HepG2 (cell line): Measurements from ENCODE around the gene ST6GAL2. TPM values are rescaled to one million over a fixed set of nuclear protein-coding genes. Genes with fewer than 3 reads are reported as not detected.

ENCODE experiments used
- ATAC-seq: fragments of 200-7000 bp; cut with Tn5 transposase; 3 replicates; pipeline ENCODE4 v1.9.1; 2020; ENCODE audit warnings: mild to moderate bottlenecking, moderate library complexity
- BruUV-seq: library from RNA; stranded (reverse); fragments of 400-500 nt; replicated peaks from 2 replicates; lab custom pipeline; 2021; lab: Mats Ljungman, UMichigan
- CTCF ChIA-PET: fragments of 300-600 bp; formaldehyde crosslinking; extraction: SDS; loops from one replicate; lab custom pipeline; 2021; ENCODE audit warnings: low total read pairs, inconsistent platforms, low intra/inter-chr PET ratio; lab: Yijun Ruan, JAX
- POLR2A ChIA-PET: fragments of 350-600 bp; sonication (Branson Sonifier 250); formaldehyde crosslinking; loops from one replicate; lab custom pipeline; 2020; ENCODE audit warnings: antibody characterized with exemption, inconsistent platforms; lab: Yijun Ruan, JAX
- DNase-seq: peaks from one replicate; pipeline ENCODE4 v3.0.0-alpha.2; 2015; ENCODE audit warnings: low spot score
- FAIRE-seq: peaks from 3 replicates; lab custom pipeline; 2011; peaks lifted over from hg19 to GRCh38; lab: Jason Lieb, UNC
- H2AFZ ChIP-seq: one replicate; pipeline ENCODE4 v1.6.1; 2011; ENCODE audit warnings: low read length, inconsistent platforms
- H3K27ac ChIP-seq: fragments of 300-600 bp; 3 replicates; pipeline ENCODE4 v1.8.0; 2011; ENCODE audit warnings: mixed run types, mild to moderate bottlenecking, mixed read lengths, low read length, inconsistent platforms; ENCODE audit not compliant: insufficient read depth; ENCODE audit errors: extremely low read length
- H3K27me3 ChIP-seq, 2 experiments: fragments of 200-600 bp in 1 of 2; 2 replicates in 1 of 2; 3 replicates in 1 of 2; pipeline versions ENCODE4 v1.6.0 to v1.8.0; 2011; ENCODE audit warnings: low read length in 2 of 2, mild to moderate bottlenecking in 2 of 2, moderate library complexity in 2 of 2, inconsistent platforms in 1 of 2; ENCODE audit not compliant: insufficient read depth in 2 of 2, control insufficient read depth in 1 of 2
- H3K36me3 ChIP-seq, 2 experiments: fragments of 200-600 bp in 1 of 2; replicated peaks in 1 of 2; 2 replicates in 1 of 2; 3 replicates in 1 of 2; pipeline versions ENCODE4 v1.5.1 to v1.8.0; 2011; ENCODE audit warnings: low read length in 2 of 2, inconsistent platforms in 1 of 2; ENCODE audit not compliant: insufficient read depth in 2 of 2, control insufficient read depth in 1 of 2
- H3K4me1 ChIP-seq: 2 replicates; pipeline ENCODE4 v1.5.1; 2012; ENCODE audit warnings: low read length, inconsistent platforms; ENCODE audit not compliant: insufficient read depth
- H3K4me2 ChIP-seq: 2 replicates; pipeline ENCODE4 v1.6.0; 2011; ENCODE audit warnings: low read depth, low read length, inconsistent platforms
- H3K4me3 ChIP-seq, 3 experiments: fragments of 200-600 bp in 1 of 3; sonication (generic), shearing (Covaris generic) in 1 of 3; replicated peaks in 1 of 3; 2 replicates each; pipeline ENCODE4 v1.5.1; 2011 to 2016; ENCODE audit warnings: low read length in 3 of 3, inconsistent platforms in 2 of 3, low read depth in 2 of 3, mild to moderate bottlenecking in 2 of 3, control low read depth in 1 of 3, mixed read lengths in 1 of 3; ENCODE audit not compliant: insufficient read depth in 1 of 3
- H3K79me2 ChIP-seq: one replicate; pipeline ENCODE4 v1.6.1; 2011; ENCODE audit warnings: low read length, inconsistent platforms; ENCODE audit not compliant: insufficient read depth
- H3K9ac ChIP-seq: 2 replicates; pipeline ENCODE4 v1.6.0; 2011; ENCODE audit warnings: mild to moderate bottlenecking, low read depth, low read length, inconsistent platforms; ENCODE audit not compliant: insufficient read depth
- H3K9me3 ChIP-seq: 2 replicates; pipeline ENCODE4 v1.5.1; 2012; ENCODE audit warnings: mild to moderate bottlenecking, low read length
- H4K20me1 ChIP-seq: 2 replicates; pipeline ENCODE4 v1.6.0; 2011; ENCODE audit warnings: inconsistent platforms, mild to moderate bottlenecking, low read length, moderate library complexity; ENCODE audit not compliant: insufficient read depth
- ELF4 ChIP-seq: sonication (generic); formaldehyde crosslinking; IDR thresholded peaks from 2 replicates; pipeline ENCODE4 v1.5.0; 2020; ENCODE audit warnings: missing genetic modification reagents, mild to moderate bottlenecking, moderate library complexity, borderline replicate concordance
- HNRNPH1 ChIP-seq: fragments of 200-400 bp; formaldehyde crosslinking; optimal IDR thresholded peaks from 2 replicates; pipeline ENCODE3; 2017; ENCODE audit warnings: mild to moderate bottlenecking, low read depth, low read length
- HNRNPLL ChIP-seq: fragments of 200-400 bp; formaldehyde crosslinking; IDR thresholded peaks from 2 replicates; pipeline ENCODE4 v1.6.1; 2017; ENCODE audit warnings: mild to moderate bottlenecking, low read depth, low read length; ENCODE audit not compliant: poor library complexity, severe bottlenecking
- JUN ChIP-seq: sonication (generic); formaldehyde crosslinking; IDR thresholded peaks from 2 replicates; pipeline ENCODE4 v1.4.0; 2020; ENCODE audit warnings: mild to moderate bottlenecking, missing genetic modification reagents
- MAFF ChIP-seq: IDR thresholded peaks from 2 replicates; pipeline ENCODE4 v1.6.1; 2011; ENCODE audit warnings: low read depth, low read length, improper control_type of control experiment
- MAFK ChIP-seq, 2 experiments: IDR thresholded peaks in 1 of 2; conservative IDR thresholded peaks in 1 of 2; 2 replicates each; pipeline ENCODE4 v1.6.1; 2011; ENCODE audit warnings: improper control_type of control experiment in 2 of 2, low read length in 2 of 2
- ONECUT2 ChIP-seq: sonication (generic); formaldehyde crosslinking; IDR thresholded peaks from 2 replicates; pipeline ENCODE4 v1.4.0; 2020; ENCODE audit warnings: missing genetic modification reagents
- SIN3B ChIP-seq: fragments of 150-350 bp; IDR thresholded peaks from 2 replicates; pipeline ENCODE4 v1.6.1; 2014; ENCODE audit warnings: low read length
- ZMAT3 ChIP-seq: sonication (generic); formaldehyde crosslinking; conservative IDR thresholded peaks from 2 replicates; pipeline ENCODE4 v1.7.0; 2021; ENCODE audit warnings: missing genetic modification reagents
- ZNF205 ChIP-seq: IDR thresholded peaks from 2 replicates; pipeline ENCODE4 v1.6.1; 2018; ENCODE audit warnings: missing biosample characterization, missing genetic modification reagents
- ZNF354B ChIP-seq: sonication (generic); formaldehyde crosslinking; IDR thresholded peaks from 2 replicates; pipeline ENCODE4 v1.8.0; 2022; ENCODE audit warnings: mild to moderate bottlenecking, missing genetic modification reagents
- WGBS: methylation state at CpG from one replicate; pipeline ENCODE4 v1.1.6; 2017; ENCODE audit warnings: low lambda C conversion rate; 5-methylcytosine and 5-hydroxymethylcytosine counted together
- in situ Hi-C: cut with HindIII; loops from 2 replicates; pipeline ENCODE4 v1.10.0; 2017; ENCODE audit warnings: low pct_unique_long_range_greater_than_20kb; ENCODE audit not compliant: extremely low pct_ligation_motif_present
- intact Hi-C: fragments of 100-400 bp; cut with micrococcal nuclease; formaldehyde crosslinking; loops from one replicate; pipeline ENCODE4 v1.10.0; 2022; ENCODE audit not compliant: unreplicated experiment
- polyA plus RNA-seq, 8 experiments: library from polyadenylated mRNA; depleted of rRNA in 3 of 8; stranded (reverse) in 7 of 8; unstranded in 1 of 8; fragments of >200 nt; fragmentation: Illumina TruSeq in 4 of 8; extraction: Trizol in 4 of 8; gene quantifications; 2 replicates each; pipeline versions ENCODE4 v1.2.1 to v1.2.3, GENCODE V29; 2011 to 2016; ENCODE audit warnings: low read depth in 4 of 8, missing spikeins in 1 of 8, mixed read lengths in 1 of 8; ENCODE audit not compliant: insufficient read depth in 1 of 8
- total RNA-seq, 5 experiments: library from RNA; depleted of rRNA; stranded (reverse); fragments of >200 nt; fragmentation: Illumina TruSeq; extraction: Trizol; gene quantifications; 2 replicates each; pipeline ENCODE4 v1.2.3, GENCODE V29; 2016; ENCODE audit warnings: low read depth in 1 of 5
- TF ChIP-seq, protein P1 (sequence below): sonication (generic); formaldehyde crosslinking; conservative IDR thresholded peaks from 2 replicates; pipeline ENCODE4 v1.4.0; 2020; ENCODE audit warnings: missing genetic modification reagents
- TF ChIP-seq, protein P2 (sequence below): sonication (generic); formaldehyde crosslinking; IDR thresholded peaks from 2 replicates; pipeline ENCODE4 v1.4.0; 2020; ENCODE audit warnings: missing genetic modification reagents
- TF ChIP-seq, protein P3 (sequence below): sonication (generic); formaldehyde crosslinking; IDR thresholded peaks from 2 replicates; pipeline ENCODE4 v1.4.0; 2020; ENCODE audit warnings: mild to moderate bottlenecking, missing genetic modification reagents

Gene ST6GAL2
- total and polyA plus RNA-seq, 2 of the 13 experiments (the other 11 are each of a cell fraction or from before 2014, with no cell fraction given) = not detected

DNA sequence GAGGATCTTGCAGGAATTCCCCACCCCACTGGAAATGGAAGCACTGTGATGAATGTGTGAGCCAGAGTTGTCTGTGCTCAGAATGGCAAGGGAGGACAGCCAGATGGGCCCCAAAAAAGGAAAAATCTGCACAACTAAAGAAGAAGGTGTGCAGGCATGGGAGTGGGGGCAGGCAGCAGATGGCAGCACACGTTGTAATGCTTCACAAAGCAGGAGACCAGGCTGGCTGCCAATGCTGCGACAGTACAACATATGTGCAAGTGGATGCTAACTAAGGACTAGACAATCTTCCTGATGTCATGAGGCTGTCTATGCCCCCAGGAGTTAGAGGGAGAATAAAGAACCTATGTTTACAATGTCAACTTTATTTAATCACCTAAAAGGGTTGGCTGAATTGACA is 27.2 kb downstream of the ST6GAL2 start (continued):
- TF ChIP-seq ONECUT2 (CRISPR knock-in tag) (no peak), ELF4 (CRISPR knock-in tag) (no peak)

DNA sequence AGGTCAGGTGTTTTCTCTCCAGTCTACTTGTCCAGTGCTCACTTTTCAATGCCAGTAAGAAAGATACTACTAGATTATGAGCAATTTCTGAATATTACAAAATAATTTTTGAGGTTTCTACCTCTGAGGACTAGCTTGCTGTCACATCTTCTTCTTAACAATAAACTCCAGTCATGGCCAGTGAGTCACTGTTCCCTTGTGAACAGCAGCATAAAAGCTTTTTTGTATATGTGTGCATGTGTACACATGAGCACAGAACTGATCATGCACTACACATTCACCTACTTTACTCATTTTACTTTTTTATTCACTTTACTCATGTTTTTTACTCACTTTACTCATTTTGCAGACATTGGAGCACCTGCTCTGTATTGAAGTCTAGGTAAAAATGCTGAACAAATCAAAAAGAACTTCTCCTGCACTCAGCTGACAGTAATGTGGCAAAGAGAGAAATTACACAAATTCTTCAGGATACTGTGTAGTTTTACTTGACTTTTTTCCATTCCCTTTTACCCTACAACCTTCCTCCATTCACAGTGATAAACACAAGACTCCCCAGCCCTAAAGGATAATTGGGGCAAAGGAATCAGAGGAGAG is 28.0 kb downstream of the ST6GAL2 start:
- Histone ChIP-seq H3K9ac (no peak overlapping the region), H3K27ac (no peak overlapping the region), H2AFZ (no peak overlapping the region), H3K27me3 (no peaks in the 10 kb centered on the region), H3K36me3 (no peaks in the 10 kb centered on the region), H3K79me2 (no peaks in the 10 kb centered on the region), H3K9me3 (peaks cover 18% of the 10 kb centered on the region), H3K4me2 (no peak overlapping the region), H3K4me3 (no peak overlapping the region), H4K20me1 (no peaks in the 10 kb centered on the region), H3K4me1 (no peaks in the 10 kb centered on the region)
- ATAC-seq (no peak), FAIRE-seq (no peak), DNase-seq (no peak)
- BruUV-seq = no TSS peak
- in situ Hi-C loops (no loop called here), intact Hi-C loops (no loop called here)
- POLR2A ChIA-PET = no interaction called here
- TF ChIP-seq MAFK (conservative IDR thresholded peaks at IDR 0.05 in 1 of 2, IDR thresholded peaks at IDR 0.05 in 1 of 2; ENCODE audit: low read length in 2 of 2) (peak; percentile 70 to 85), ZNF205 (CRISPR knock-in tag) (no peak), MAFF (peak; percentile 64), HNRNPH1 (no peak)
- CTCF ChIA-PET = no interaction called here

DNA sequence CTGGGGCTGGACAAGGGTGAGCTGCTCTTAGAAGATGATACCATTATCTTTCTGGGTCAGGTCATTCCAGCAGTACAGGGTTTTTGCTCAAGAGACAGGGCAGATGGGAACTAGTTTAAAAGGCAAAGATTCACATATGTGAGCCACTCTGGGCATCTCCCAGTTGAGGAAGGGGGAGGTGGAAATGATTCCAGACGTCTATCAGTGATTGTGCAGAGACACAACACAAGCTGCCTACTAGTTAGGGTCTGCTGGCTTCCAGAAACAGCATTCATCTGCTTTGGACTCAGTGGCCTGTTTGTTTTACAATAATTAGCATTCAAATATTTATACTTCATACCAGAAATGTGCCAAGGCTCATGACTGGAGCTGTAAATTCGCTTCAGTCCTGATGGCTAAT is 32.3 kb downstream of the ST6GAL2 start:
- FAIRE-seq (no peak), DNase-seq (no peak), ATAC-seq (no peak)
- no peaks in the 10 kb centered on the region for H3K36me3 ChIP-seq
- no peak overlapping the region for H3K4me3 ChIP-seq
- H3K27ac ChIP-seq = no peak overlapping the region
- in situ Hi-C loops (no loop called here), intact Hi-C loops (no loop called here)
- WGBS = 2% methylated on average over 2 of the region's 2 CpGs
- H3K9ac ChIP-seq = no peak overlapping the region
- ChIA-PET POLR2A (no interaction called here), CTCF (no interaction called here)
- H3K9me3 ChIP-seq = peaks cover 5% of the 10 kb centered on the region
- no TSS peak for BruUV-seq
- H3K79me2 ChIP-seq = no peaks in the 10 kb centered on the region
- no peaks in the 10 kb centered on the region for H3K4me1 ChIP-seq
- no peak overlapping the region for H2AFZ ChIP-seq
- no peak overlapping the region for H3K4me2 ChIP-seq
- H4K20me1 ChIP-seq = no peaks in the 10 kb centered on the region
- no peaks in the 10 kb centered on the region; a peak in 1 of 5 replicates for H3K27me3 ChIP-seq
- no peak for TF ChIP-seq SIN3B
- no peak for TF ChIP-seq JUN (CRISPR knock-in tag)
- TF ChIP-seq ZMAT3 (CRISPR knock-in tag) = no peak
- TF ChIP-seq, protein P1, sequence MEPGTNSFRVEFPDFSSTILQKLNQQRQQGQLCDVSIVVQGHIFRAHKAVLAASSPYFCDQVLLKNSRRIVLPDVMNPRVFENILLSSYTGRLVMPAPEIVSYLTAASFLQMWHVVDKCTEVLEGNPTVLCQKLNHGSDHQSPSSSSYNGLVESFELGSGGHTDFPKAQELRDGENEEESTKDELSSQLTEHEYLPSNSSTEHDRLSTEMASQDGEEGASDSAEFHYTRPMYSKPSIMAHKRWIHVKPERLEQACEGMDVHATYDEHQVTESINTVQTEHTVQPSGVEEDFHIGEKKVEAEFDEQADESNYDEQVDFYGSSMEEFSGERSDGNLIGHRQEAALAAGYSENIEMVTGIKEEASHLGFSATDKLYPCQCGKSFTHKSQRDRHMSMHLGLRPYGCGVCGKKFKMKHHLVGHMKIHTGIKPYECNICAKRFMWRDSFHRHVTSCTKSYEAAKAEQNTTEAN = no peak
- TF ChIP-seq ZNF354B (CRISPR knock-in tag) = no peak
- TF ChIP-seq HNRNPLL = no peak
- TF ChIP-seq, protein P2, sequence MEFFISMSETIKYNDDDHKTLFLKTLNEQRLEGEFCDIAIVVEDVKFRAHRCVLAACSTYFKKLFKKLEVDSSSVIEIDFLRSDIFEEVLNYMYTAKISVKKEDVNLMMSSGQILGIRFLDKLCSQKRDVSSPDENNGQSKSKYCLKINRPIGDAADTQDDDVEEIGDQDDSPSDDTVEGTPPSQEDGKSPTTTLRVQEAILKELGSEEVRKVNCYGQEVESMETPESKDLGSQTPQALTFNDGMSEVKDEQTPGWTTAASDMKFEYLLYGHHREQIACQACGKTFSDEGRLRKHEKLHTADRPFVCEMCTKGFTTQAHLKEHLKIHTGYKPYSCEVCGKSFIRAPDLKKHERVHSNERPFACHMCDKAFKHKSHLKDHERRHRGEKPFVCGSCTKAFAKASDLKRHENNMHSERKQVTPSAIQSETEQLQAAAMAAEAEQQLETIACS (CRISPR knock-in tag) = no peak
- TF ChIP-seq, protein P3, sequence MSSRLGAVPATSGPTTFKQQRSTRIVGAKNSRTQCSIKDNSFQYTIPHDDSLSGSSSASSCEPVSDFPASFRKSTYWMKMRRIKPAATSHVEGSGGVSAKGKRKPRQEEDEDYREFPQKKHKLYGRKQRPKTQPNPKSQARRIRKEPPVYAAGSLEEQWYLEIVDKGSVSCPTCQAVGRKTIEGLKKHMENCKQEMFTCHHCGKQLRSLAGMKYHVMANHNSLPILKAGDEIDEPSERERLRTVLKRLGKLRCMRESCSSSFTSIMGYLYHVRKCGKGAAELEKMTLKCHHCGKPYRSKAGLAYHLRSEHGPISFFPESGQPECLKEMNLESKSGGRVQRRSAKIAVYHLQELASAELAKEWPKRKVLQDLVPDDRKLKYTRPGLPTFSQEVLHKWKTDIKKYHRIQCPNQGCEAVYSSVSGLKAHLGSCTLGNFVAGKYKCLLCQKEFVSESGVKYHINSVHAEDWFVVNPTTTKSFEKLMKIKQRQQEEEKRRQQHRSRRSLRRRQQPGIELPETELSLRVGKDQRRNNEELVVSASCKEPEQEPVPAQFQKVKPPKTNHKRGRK (CRISPR knock-in tag) = no peak
